Right hindlimb (tissue), 1 donor: ENCODE measurements around the gene HMOX1.
A peak's percentile ranks its signal among the peaks of the same experiment; 100 is the strongest.
"Not testable (repeated sequence)": the region's sequence is repeated elsewhere in the genome, so short reads cannot be mapped to it uniquely, and the experiment has no call there.

ENCODE experiments used
- DNase-seq: peaks from one replicate; pipeline ENCODE4 v3.0.0-alpha.2; 2018

Gene HMOX1

GRCh38 chr22:35381424-35382009, 621 bp downstream of the HMOX1 start:
- DNase-seq: no peak

- no peak for DNase-seq
Observed at GRCh38 chr22:35383679-35384071, 2.8 kb downstream of the HMOX1 start.

DNA sequence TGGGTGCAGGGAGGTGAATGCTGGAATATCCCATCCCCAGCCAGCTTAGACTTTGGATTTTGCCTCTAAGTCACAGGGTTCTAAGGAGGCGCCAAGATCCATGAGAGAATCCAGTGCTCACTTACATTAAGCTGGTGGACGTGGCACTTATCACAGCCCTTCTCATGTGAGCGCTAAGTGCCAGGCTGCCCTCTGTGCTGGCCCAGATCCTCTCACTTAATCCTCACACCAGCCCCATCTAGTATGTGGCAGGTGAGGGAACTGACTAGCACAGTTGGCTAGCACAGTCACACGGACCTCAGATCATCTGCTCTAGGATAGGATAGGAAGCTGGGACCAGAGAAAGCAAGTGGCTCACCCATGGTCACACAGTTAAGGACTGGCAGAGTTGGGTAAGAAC, 3.6 kb downstream of the HMOX1 start:
- no peak for DNase-seq

- DNase-seq: no peak
Observed at GRCh38 chr22:35384975-35385588, 4.2 kb downstream of the HMOX1 start.

DNA sequence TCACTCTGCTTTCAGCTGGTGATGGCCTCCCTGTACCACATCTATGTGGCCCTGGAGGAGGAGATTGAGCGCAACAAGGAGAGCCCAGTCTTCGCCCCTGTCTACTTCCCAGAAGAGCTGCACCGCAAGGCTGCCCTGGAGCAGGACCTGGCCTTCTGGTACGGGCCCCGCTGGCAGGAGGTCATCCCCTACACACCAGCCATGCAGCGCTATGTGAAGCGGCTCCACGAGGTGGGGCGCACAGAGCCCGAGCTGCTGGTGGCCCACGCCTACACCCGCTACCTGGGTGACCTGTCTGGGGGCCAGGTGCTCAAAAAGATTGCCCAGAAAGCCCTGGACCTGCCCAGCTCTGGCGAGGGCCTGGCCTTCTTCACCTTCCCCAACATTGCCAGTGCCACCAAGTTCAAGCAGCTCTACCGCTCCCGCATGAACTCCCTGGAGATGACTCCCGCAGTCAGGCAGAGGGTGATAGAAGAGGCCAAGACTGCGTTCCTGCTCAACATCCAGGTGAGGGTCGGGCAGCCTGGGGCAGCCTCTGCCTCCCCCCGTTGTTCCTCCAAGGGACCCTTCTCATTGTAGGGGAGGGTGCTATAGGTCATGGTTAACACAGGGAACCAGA, 5.9 kb downstream of the HMOX1 start:
- DNase-seq: no peak

DNA sequence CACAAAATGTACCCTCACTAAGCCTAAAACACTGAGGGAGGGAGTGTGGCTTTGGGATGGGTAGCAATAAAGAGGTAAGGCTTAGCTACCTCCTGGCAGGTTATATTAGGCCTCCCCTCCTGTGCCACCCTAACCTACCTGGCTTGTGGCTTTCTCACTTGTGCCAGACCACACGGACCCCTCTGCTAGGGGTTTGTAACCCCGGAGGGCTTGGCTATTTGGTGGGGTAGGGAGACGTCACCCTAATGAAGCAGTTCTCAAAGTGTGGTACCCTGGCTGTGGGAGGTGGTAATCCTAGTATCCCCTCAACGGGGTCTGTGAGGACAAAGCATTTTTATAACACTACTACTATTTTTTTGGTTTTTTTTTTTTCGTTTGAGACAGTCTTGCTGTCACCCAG, 10.0 kb downstream of the HMOX1 start:
- DNase-seq: no peak

DNA sequence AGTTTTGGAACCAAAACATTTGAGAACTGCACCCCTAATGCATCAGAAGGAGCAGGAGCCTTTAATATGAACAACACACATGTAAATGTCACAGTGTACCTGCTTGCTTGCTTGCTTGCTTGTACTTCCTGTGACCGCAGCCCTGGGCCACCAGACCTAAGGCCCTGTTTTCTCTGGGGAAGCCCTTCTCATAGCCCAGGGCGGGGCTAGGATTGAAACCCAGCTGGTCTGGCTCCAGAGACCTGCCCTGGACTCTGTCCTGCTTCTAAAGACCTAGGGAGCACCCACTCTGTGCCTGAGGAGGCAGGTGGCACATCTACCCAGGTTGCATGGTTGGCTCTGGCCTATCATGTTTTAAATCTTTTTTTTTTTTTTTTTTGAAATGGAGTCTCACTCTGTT, 11.5 kb downstream of the HMOX1 start:
- no peak for DNase-seq

- DNase-seq: no peak
Observed at GRCh38 chr22:35393116-35394010, 12.5 kb downstream of the HMOX1 start.

DNA sequence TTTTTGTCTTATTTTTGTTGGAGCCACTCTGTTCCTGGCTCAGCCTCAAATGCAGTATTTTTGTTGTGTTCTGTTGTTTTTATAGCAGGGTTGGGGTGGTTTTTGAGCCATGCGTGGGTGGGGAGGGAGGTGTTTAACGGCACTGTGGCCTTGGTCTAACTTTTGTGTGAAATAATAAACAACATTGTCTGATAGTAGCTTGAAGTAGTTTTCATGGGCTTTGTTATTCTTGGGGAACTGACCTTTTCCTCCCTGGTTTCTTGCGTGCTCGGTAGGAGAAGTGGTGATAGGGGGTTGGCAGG, 13.1 kb downstream of the HMOX1 start:
- DNase-seq: no peak

DNA sequence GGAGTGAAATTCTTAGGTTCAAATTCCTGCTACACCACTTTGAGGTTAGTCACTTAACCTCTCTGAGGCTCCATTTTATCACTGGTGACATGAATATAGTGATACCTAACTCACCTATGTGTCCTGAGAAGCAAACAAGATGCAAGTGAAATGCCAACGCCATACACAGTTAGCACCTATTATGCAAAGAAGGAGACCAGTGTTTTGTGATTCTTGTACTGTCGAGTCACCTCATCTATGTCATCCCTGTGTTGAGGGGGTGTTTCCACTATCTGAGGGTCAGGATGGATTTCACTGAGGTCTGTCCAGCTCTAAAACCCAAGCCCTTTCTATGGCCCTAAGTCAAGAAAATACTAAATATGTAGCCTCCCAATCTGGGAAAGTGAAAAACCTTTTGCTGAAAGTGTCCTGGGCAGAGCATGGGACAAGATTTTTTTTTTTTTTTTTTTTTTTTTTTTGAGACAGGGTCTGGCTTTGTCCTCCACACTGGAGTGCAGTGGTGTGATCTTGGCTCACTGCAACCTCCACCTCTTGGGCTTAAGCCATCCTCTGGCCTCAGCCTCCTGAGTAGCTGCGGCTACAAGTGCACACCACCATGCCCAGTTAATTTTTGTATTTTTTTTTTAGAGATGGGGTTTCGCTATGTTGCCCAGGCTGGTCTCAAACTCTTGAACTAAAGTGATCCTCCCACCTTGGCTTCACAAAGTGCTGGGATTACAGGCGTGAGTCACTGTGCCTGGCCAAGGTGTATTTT, 14.1 kb downstream of the HMOX1 start:
- no peak for DNase-seq

- not testable (repeated sequence) for DNase-seq
Observed at GRCh38 chr22:35396622-35397021, 15.7 kb downstream of the HMOX1 start.

DNA sequence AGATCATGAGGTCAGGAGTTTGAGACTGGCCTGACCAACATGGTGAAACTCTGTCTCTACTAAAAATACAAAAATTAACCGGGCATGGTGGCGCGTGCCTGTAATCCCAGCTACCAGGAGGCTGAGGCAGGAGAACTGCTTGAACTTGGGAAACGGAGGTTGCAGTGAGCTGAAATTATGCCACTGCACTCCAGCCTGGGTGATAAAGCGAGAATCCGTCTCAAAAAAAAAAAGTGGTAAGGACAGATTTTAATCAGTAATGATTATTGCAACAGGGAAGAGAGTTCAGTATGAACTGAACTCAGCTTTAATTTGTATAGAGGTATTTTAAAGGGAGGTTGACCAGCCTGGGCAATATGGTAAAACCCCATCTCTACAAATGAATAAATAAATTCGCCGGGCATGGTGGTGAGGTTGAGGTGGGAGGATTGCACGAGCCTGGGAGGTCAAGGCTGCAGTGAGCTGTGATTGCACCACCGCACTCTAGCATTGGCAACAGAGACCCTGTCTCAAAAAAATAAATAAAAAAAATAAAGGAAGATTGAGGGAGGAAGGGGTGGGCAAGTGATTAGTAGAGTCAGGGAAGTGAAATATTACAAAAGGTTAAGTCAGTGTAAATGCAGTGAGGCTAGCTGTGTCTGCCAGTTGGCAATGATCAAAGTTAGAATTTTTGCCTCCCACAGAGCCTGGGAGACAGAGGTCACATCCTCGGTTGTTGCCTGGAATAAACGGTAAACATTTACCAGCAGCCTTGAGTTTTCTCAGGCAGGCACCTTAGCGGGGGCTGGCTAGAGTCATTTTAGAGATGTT, 16.4 kb downstream of the HMOX1 start:
- DNase-seq: no peak

DNA sequence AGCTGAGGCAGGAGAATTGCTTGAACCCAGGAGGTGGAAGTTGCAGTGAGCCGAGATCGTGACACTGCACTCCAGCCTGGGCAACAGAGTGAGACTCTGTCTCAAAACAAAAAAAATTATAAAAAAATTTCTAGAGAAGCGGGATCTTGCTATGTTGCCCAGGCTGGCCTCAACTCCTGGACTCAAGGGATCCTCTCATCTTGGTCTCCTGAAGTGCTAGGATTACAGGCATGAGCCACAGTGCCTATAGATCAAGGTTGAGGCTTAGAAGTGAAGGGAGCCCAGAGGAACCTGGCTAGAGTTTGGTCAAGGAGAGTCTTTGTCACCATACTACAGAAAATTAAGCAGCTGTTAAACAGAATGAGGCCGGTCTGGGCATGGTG, 17.7 kb downstream of the HMOX1 start:
- DNase-seq: no peak

DNA sequence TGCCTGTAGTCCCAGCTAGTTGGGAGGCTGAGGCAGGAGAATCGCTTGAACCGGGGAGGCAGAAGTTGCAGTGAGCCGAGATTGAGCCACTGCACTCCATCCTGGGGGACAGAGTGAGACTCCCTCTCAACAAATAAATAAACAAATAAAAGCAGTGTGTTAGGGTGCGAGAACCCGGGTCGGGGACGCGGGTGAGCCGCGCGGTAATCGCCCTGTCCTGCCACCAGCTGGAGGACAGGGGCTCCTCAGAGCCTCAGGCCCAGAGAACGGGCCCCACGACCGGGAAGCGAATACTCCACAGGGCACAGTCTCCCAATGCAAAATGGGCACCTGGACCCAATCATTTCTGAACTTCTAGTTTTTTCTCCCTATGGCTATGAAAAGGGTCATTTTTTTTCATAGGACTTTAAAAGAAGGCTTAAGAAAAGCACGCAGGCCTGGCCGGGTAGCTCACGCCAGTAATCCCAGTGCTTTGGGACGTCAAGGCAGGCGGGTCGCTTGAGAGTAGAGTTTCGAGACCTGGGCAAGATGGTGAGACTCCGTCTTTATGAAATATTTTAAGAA, 18.3 kb downstream of the HMOX1 start:
- no peak for DNase-seq

DNA sequence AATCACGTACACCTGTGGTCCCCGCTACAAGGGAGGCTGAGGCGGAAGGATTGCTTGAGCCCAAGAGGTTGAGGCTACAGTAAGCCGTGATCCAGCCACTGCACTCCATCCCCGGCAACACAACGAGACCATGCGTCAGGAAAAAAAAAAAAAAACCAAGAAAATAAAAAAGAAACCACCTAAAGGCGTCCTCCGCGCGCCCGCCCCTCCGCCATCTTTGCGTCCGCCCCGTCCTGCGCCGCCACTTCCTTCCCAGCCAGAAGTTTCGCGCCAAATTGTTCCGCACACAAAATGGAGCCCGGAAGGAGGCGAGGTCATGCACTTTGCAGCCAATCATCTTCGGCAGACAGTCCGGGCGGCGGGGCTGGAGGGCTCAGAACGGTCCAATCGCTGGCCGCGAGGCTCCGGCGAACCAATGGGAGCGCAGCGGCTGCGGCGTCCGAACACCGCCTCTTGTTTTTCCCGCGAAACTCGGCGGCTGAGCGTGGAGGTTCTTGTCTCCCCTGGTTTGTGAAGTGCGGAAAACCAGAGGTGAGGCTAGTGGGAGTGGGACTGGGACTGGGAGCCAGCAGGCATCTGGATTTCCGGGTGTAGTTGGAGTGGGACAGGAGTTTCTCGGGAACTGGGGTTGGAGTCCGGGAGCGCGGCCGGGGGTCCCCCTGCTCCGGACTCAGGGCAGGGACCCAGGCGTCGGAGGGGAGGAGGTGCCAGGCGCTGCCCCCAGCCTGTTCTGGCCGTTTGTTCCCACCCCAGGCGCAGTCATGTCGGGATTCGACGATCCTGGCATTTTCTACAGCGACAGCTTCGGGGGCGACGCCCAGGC, 19.0 kb downstream of the HMOX1 start, which contains the start of gene MCM5:
Gene MCM5, plus strand, starts transcription at position 463 of the 823 bp plus-strand sequence. Its CDS starts 299 bp downstream, at position 762.
- DNase-seq: peak; percentile 99

GRCh38 chr22:35400501-35400790, 19.6 kb downstream of the HMOX1 start:
- no peak for DNase-seq

- DNase-seq: no peak
Observed at GRCh38 chr22:35401863-35402262, 21.0 kb downstream of the HMOX1 start.

- DNase-seq: no peak
Observed at GRCh38 chr22:35403356-35403755, 22.5 kb downstream of the HMOX1 start.

DNA sequence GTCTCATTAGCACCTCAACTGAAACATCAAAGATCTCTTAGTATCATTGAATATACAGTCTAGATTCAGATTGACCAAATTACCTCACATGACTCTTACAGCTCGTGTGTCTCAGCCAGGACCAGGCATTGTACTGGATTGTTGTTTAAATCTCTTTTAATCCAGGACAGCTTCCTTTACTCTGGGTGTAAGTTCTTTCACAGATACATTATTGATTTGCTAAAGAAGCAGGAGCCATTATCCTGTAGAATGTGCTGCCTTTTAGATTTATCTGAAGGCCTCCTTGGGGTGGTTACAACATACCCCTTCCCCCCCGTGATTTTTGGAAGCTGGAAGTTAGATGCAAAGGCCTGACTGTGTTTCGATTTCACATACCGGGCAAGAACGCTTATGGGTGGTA, 23.3 kb downstream of the HMOX1 start:
- DNase-seq: no peak

DNA sequence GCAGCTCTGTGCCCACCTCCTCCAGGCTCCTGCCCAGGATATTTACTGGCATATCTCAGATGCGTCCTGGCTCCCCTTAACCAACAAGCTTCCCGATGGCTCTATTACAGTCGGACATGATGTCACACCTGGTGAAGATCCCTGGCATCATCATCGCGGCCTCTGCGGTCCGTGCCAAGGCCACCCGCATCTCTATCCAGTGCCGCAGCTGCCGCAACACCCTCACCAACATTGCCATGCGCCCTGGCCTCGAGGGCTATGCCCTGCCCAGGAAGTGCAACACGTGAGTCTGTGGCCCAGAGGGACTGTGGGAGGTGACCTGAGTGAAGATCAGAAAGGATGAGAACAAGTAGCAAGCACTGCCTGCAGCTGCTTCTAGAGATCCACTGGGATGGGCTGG, 25.5 kb downstream of the HMOX1 start:
- no peak for DNase-seq

DNA sequence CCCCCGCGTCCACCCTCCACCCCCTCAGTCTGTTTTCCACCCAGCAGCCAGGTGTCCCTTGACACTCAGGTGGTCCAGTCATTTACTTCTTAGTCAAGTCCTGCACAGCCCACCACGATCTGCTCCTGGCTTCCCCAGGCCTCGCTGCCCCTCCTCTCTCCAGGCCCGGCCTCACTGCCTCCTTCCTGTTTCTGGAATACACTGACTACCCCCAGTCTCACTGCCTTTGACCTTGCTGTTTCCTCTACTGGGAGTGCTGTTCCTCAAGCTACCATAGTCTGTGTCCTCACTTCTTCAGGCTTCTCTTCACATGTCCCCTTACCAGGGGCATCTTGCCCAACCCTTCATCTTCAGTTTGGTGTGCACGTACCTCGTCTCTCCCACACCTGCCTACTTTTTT, 26.5 kb downstream of the HMOX1 start:
- DNase-seq: no peak
